ENCODE data around the gene ARIH2. TPM values are rescaled to one million over a fixed set of nuclear protein-coding genes. Genes with fewer than 3 reads are reported as not detected.

ARIH2 gene
- total and polyA plus RNA-seq, 2 of the 8 experiments (the other 6 are each of a cell fraction or from before 2014, with no cell fraction given): 72.9 to 136 TPM

GRCh38 chr3:48990636-48991469 is 72.2 kb downstream of the ARIH2 start (continued):
- no peak for TF ChIP-seq CBX8 (IDR thresholded peaks at IDR 0.05; ENCODE audit: borderline replicate concordance, low read depth, low read length)
- TF ChIP-seq CTBP2 (IDR thresholded peaks at IDR 0.05; ENCODE audit: borderline replicate concordance, insufficient read depth, insufficient read length, low read length): no peak
- peak; percentile 35; the same call in 1 of the 2 replicates for TF ChIP-seq POLR2AphosphoS5 (IDR thresholded peaks at IDR 0.05; ENCODE audit: low read depth, low read length)
- TF ChIP-seq CHD1 (IDR thresholded peaks at IDR 0.05; ENCODE audit: low read depth, low read length): no peak
- no peak for TF ChIP-seq SP2 (IDR thresholded peaks at IDR 0.05; ENCODE audit: low read length)
- TF ChIP-seq PHF8 (conservative IDR thresholded peaks at IDR 0.05; ENCODE audit: low read depth, low read length): 0 out of 2 replicates have a peak, but pooled peaks have one; percentile 14
- no peak for TF ChIP-seq BRCA1 (IDR thresholded peaks at IDR 0.05; ENCODE audit: low read depth, low read length)
- no peak for TF ChIP-seq EGR1 (IDR thresholded peaks at IDR 0.05; ENCODE audit: borderline replicate concordance, low read depth, low read length)
- no peak for TF ChIP-seq BCL11A (IDR thresholded peaks at IDR 0.05; ENCODE audit: low read depth in 2 of 2, low read length in 2 of 2)
- TF ChIP-seq SP4 (IDR thresholded peaks at IDR 0.05; ENCODE audit: low read length): 0 out of 2 replicates have a peak, but pooled peaks have one; percentile 40
- TF ChIP-seq, protein P1, sequence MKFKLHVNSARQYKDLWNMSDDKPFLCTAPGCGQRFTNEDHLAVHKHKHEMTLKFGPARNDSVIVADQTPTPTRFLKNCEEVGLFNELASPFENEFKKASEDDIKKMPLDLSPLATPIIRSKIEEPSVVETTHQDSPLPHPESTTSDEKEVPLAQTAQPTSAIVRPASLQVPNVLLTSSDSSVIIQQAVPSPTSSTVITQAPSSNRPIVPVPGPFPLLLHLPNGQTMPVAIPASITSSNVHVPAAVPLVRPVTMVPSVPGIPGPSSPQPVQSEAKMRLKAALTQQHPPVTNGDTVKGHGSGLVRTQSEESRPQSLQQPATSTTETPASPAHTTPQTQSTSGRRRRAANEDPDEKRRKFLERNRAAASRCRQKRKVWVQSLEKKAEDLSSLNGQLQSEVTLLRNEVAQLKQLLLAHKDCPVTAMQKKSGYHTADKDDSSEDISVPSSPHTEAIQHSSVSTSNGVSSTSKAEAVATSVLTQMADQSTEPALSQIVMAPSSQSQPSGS (IDR thresholded peaks at IDR 0.05; ENCODE audit: low read length): 0 out of 2 replicates have a peak, but pooled peaks have one; percentile 32
- no peak for TF ChIP-seq RFX5 (IDR thresholded peaks at IDR 0.05; ENCODE audit: borderline replicate concordance, low read depth, low read length)
- TF ChIP-seq MAFK (IDR thresholded peaks at IDR 0.05; ENCODE audit: low read depth, low read length): no peak
- TF ChIP-seq TEAD4 (IDR thresholded peaks at IDR 0.05; ENCODE audit: low read depth, low read length): no peak

Data from H1 (cell line).